ENCODE results near the gene MYO18B.

The MYO18B gene

DNA sequence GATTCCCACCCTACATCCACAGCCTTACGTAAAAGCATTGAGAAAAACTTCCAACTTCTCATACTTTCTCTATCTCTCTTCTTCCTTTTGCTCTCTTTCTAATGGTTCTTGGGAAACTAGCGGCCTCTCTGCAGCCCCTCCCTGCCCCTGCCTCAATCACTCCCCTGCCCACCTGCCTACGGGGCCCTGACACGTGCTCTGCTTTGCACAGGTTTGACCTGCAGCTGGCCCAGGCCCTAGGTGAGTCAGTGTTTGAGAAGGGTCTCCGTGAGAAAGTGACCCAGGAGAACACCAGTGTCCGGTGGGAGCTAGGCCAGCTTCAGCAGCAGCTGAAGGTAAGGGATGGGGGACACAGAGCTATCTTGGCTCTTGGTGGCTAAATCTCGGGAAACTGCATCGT is 160.4 kb downstream of the MYO18B start:
- DNase-seq (ENCODE audit: low read depth in 2 of 2), result no peak

DNA sequence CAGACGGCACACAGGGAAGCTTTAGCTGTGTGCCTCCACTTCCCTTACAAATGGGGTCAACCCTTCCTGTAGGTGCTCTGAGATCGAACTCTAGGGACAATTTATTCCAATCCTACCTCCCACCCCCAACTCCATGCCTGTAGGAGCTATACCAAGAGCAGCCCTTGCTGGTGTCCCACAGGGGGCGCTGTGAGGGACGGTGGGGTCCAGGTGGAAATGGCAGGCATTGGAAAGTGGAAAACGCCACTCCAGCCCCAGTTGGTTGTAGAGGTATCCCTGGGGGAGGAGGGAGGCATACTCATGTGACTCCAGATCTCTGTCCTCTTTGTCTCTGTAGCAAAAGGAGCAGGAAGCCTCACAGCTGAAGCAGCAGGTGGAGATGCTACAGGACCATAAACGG is 161.3 kb downstream of the MYO18B start:
- peak in 1 of 2 experiments; percentile 2 for DNase-seq (ENCODE audit: low read depth in 2 of 2)

DNA sequence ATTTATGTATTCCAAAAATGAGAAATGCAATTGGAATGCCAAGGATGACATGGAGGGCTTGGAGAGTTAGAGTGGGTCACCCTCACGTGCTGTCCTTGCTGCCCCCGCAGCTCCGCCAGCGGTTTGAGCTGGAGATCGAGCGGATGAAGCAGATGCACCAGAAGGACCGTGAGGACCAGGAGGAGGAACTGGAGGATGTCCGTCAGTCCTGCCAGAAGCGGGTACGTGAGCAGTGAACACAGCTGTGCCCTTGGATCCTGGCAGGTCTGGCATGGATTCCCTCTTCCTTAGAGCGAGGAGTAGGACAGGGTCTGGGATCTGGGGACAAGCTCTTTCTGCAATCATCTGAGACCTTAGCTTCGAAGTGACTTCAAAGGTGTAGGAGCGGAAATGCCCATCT is 166.2 kb downstream of the MYO18B start:
- DNase-seq (ENCODE audit: low read depth in 2 of 2), result no peak

DNA sequence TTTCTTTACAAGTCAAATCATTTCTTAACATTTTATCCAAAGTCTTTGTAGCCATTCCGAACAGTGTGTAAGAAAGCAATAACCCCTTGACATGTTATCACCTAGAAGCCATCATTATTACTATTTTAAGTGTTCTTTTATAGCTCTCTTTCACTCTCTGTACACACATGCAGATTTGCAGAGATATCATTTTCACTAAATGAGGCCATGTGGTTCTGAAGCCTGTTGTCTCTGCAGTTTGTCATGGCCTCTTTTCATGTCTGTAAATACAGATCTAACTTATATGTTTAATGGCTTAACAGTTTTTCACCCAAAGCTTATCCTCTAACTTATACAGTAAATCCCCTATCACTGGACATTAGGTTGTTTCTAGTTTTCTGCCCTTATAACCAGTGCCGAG is 166.8 kb downstream of the MYO18B start:
- no peak for DNase-seq (ENCODE audit: low read depth in 2 of 2)

DNA sequence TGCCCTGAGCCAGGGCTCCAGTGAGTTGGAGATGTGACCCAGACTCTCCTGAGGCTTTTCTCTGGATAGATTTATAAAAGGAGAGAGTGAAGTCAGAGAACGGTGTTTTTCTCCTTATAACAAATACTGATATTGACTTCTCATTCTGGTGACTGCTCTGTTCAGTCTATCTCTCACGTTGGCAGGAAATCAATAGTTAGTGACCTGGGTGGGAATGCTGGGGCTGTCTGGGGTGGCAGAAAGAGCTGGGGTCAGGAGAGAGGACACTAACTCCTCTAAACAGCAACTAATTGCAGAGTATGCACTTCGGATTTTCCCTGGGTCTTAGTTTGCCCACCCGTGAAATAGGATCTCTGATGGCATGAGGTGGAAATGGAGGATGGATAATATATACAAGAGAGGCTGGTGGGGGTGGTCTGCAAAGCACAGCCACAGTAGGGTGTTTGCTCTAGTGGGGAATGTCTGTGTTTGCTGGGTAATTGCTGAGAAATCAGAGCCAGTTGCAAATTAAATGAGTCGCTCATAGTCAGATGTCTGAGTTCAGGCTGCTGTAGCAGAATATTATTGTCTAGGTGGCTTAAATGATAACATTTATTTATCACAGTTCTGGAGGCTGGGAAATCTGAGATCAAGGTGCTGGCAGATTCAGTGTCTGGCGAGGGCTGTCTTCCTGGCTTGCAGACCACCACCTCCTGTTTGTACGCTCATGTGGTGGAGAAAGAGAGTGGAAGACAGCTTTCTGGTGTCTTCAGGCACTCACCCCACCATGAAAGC is 167.8 kb downstream of the MYO18B start:
- no peak for DNase-seq (ENCODE audit: low read depth in 2 of 2)

DNA sequence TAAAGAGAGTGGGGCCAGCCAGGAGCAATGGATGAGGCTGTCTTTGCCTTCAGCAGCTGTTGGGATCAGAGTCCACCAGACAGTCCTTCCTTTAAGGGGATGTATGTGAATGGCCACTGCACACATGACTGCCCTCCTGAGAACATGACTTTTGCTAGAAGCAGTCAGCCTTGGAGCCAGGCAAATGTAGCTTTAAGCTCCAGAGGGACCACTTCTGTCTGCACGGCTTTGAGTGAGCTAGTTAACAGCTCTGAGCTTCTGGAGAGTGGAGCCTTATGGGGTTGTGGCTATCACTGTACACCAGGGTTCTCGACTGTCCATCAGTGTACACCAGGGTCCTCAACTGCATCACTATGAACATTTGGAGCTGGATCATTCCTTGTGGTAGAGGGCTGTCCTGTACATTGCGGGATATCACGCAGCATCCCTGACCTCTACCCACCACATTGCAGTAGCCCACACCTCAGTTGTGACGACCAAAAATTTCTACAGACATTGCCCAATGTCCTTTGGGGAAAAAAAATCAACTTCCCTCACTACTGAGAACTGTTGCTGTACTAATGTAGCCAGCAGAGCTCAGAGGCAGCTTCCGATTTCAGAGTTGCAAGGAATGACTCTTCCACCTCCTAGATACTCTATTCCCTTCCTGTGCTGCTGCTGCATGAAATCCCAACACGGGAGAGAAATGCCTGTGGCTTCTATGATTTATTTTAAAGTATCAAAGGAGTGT is 169.4 kb downstream of the MYO18B start:
- DNase-seq (ENCODE audit: low read depth in 2 of 2), result no peak

DNA sequence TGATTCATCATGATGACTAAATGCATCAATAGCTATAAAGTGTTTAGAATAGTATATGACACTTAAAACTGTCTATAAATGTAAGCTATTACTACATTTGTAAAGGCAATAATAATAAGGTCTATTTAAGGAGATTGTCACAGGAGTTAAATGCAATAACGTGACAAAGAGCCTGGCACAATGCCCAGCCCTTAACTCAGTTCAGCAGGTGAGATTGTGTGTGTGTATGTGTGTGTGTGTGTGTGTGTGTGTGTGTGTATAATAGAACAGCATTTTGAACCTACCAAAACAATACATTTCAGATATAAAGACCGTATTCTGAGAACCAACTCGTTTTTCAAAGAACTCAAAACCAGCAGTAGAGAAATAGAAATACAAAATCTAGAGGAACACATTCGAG is 177.5 kb downstream of the MYO18B start:
- DNase-seq (ENCODE audit: low read depth in 2 of 2), result no peak

DNA sequence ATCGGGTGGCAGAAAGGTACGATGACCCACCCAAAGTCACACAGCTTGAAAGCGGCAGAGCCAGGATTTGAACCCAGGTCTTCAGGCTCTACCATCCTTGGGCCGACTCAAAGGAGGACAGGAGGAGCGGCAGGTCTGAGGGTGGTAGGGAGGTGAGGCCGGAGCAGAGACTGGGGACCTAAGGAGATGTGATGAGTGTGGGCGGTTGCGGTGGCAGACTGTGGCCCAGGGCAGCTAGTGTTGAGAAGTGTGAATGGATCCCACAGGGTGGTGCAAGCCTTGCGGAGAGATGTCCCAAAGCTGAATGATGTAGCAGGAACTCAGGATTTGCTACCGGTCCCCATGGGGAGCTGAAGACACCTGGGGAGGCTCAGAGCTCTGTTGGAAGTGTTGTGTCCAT is 180.2 kb downstream of the MYO18B start:
- DNase-seq (ENCODE audit: low read depth in 2 of 2), result no peak

DNA sequence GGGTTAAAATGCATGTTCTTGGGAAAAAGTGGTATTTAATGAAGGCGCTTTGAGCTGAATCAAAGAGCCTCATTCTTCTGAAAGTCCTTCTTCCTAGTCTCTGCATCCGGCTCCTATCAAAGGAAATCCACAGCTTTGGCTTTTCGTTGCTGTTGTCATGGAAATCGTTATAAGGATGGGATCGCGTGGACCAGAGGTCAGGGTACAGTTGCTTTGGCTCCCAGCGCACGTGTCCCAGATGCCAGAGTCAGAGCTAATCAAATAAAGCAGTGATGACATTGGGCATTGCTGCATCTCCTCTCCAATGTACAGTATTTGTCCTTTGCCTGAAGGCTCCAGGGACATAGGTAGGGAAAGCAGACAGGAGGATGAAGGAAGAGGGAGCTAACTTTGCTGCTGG is 181.9 kb downstream of the MYO18B start:
- no peak for DNase-seq (ENCODE audit: low read depth in 2 of 2)

DNA sequence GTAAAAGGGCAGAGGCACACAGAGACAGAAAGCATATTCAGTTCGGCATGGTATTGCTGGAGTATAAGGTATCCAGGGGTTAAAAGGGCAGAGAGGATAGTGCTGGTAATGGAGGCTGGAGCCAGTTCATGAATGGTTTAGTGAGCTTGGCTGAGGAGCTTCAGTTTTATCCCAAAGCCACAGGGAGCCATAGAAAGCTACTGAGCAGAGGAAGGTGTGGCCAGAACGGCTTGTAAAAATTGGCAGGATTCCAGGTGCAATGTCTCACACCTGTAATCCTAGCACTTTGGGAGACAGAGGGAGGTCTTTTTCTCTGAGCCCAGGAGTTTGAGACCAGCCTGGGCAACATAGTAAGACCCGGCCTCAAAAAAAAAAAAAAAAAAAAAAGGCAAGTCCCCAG is 186.1 kb downstream of the MYO18B start:
- DNase-seq (ENCODE audit: low read depth in 2 of 2), result no peak

DNA sequence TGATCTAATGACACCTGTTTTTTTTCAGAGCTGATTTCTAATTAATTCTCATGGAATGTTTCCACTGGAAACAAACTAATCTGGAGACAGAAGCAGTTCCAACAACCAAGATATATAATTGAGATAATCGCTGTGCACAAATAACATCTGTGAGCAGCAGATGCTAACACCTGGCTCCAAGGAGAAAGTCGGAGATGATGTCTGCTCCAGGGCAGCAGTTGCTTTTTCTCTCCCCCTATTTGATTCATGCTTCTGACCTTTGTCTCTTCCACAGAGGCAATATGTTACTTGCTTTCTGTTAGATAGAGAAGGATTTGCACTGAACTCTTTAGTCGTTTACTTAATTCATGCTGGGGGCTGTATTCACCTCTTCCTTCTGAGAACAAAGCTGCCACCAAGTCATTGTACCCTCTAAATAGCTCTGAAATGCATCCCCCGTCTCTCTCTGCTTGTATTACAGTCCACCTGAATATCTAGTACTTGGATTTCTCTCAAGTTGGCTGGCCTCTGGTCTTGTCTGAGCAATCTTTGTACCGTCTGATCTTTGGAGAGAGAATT is 187.4 kb downstream of the MYO18B start:
- DNase-seq (ENCODE audit: low read depth in 2 of 2), result no peak

DNA sequence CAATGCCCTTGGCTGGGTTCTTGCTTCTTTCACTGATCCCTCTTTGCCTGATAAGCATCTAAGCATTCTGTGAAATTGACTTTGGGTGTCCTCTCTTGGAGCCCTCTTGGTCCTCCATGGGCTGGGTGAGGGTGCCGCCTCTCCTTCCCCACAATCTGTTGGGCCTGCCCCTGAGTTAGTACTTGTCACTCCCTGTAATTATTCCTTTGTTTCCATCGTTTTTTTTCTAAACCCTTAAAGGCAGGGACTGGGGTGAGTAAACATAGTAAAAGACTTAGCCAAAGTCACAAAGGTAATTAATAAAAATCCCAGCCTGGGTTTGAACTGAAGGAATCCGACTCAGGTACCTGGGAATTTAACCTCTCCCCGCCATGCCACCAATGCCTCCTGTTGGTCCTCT is 188.1 kb downstream of the MYO18B start:
- no peak for DNase-seq (ENCODE audit: low read depth in 2 of 2)

DNA sequence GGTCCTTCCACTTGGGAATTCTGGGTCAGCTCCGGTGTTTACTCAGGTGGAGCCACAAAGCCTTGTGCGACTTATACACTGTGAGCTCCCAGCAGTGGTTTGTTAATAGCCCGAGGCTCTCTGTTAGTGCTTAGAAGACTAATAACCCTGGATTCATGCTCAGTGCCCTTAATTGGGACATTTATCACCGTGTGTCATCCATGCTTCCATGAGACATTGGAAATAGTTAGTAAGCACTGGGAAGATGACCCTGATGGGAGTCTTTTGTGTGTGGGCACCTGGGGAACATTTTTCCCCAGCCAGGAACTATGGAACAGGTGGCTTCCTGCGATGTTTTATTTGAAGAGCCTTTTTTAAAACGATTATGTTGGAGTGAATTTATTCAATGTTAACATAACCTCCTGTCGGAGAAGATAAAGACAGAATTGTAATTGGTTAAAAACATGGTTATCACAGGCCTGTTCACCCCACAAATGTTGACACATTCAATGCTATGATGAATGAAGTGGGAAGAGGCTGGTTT is 188.9 kb downstream of the MYO18B start:
- no peak for DNase-seq (ENCODE audit: low read depth in 2 of 2)

DNA sequence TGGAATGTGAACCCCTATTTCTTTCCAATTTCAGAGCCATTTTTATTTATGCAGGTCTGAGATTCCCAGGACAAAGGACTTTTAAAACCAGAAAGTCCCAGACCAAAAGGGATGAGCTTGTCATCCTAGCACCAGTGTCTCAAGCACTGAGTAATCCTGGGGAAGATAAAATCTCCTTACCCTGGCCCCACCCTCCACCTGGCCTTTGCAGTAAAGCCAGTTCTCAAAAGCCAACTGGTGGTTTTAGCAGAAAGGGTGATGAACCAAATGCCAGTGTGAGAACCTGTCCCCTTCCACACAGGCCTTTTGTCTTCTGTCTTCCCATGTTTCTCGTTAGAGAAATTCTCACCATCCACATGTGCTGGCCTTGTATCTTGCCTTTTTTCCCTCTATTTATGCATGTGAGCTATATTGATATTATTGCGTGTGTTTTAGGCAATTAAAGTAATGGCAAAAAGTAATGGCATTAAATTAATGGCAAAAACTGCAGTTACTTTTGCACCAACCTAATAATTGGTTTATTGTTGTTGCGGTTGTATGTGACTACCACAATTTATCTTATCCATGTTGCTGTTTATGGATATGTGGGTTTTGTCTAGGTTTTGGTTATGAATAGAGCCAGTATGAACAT is 191.3 kb downstream of the MYO18B start:
- DNase-seq (ENCODE audit: low read depth in 2 of 2), result no peak

DNA sequence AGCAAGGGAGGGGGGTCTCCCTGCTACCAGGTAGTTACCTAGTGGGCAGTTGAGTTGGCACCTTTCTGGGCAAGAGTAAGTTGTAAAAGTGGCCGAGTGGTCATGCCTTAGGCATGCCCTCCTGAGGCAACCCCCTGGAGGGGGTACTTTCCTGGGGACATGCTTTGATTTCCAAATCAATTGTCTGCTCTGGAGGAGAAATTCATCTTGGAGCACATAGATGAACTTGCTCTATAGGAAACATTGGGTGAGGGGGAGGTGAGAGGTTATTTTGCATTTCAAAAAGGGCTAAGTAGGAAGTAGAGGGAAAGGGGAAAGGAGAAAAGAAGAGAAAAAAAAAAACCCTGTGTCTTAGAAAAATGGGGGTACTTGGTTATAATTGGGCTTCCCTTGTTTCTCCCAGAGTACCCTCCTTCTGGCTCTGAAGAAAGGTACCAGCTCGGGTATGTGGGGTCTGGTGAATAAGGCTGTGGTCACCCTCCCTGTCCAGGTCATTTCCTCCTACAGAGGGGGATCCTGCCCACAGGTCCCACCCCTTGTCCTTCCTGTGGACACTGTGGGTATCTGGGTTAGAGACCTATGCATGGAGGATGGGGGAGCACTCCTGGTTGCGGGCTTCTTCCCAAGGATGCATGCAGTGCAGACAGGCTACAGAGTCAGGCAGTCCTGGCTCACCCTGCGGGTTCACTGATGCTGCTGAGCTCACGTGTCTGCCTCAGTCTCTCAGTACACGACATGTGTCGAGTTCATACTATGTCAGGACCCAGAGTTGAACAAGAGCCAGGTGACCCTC is 193.5 kb downstream of the MYO18B start:
- no peak for DNase-seq (ENCODE audit: low read depth in 2 of 2)

DNA sequence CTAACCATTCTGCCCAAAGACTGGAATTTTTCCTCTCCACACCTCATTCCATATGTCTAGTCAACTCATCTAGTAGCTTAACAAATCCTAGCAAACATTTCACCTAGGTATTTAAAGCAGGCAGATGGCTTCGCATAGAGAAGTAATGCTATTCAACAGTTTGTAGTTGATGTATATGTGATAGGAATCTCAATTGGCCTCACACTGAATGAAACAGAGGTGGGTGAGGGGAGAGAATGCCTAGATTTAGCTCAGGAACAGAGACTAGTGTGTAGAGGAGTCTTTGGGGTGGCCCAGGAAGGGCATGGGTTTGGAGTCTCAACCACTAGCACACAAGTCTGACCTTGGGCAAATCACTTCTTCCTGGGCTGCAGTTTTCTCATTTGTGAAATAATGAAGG is 196.2 kb downstream of the MYO18B start:
- no peak for DNase-seq (ENCODE audit: low read depth in 2 of 2)

DNA sequence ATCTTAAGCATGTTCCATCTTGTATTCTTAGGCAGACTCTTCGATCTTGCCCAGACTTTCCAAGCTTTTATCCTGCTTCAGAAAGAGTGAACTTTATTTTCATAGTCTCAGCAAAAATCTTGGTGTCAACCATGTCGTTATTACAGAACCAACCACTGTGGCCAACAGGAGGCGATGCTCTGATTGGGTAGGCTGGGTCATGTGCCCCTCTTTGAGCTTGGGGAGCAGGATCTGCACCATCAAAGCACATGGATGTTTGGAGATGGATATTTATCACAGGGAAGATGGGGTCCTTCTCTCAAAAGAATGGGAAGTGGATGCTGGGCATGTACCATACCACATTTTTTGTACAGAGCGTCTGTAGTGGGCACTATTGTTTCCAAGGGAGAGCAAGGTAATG is 197.4 kb downstream of the MYO18B start:
- no peak for DNase-seq (ENCODE audit: low read depth in 2 of 2)

DNA sequence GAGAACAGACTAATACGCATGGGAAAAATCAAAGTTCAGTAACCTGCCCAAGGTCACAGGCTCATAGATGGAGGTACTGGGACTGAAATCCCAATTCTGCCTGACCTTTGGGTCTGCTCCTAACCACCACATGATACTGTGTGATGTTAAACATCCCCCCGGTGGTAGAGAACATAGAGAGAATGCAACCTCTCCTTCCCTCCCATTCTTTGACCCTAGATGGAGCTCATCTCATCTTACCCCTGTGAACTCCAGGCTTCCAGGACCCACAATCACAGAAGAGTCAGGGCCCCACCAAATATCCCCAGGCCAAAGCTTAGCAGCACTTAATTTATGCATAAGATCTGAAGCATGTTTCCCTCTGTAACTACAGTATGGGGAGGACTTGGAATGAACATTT is 198.5 kb downstream of the MYO18B start:
- no peak for DNase-seq (ENCODE audit: low read depth in 2 of 2)

DNA sequence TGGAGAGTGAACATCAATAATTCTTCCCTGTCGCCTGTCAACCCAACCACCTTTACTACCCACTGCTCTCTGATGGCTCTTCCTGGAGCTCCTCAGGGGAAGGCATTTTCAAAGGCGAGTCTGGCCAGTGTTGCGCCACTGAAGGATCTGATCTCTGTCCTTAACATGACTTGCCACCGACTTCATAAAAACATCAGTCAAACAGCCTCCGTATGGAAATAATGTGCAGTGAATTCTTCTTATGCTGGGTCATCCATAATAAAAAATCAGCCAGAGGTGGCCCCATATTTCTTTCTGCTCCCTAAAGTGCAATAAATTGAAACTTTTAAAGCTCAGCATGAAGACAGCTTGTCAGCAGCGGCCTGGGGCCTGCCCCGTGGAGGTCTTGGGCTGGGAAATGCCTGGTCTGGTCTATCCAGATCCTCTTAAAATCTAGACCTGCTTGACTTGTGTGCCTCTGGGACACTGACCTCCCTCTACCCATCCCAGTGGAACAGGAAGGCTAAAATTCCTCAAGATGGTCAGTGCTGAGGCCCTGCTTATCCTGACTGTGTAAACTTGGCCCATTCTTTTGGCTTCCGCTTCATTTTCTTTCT is 199.5 kb downstream of the MYO18B start:
- DNase-seq (ENCODE audit: low read depth in 2 of 2), result no peak

DNA sequence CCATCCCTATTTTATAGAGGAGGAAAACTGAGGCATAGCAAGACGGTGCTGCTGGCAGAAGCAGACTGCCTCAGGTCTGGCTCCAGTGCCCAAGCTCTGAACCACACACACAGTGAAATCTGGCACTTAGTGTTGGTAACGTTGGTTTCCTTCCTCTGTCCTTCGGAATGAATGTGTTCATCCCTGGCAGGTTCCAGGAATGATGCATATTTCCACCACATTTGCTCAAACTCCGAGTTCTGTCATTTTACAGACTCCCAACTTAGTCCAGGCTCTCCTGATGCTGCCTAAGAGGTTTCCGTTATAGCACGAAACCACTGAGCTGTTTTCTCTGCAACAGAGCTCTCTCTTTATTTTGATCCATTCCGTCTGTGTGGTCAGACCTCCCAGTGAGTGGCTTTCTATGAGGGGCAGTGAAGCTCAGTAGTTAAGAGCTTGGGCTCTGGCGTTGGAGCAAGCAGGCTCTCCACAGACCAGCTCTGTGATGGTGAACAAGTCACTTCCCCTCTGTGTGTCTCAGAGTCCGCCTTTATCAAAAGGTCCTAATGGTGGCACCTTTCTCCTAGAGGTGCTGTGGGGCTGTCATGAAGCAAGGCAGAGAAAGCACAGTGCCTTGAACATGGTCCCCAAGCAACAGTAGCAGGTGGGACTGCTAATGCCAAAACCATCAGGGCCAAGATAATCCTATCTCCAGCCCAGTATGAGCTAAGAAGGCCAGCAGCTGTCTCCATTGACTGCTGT is 200.3 kb downstream of the MYO18B start:
- DNase-seq (ENCODE audit: low read depth in 2 of 2), result no peak
